HCT116 (cell line): ENCODE results near the gene CENPP. TPM values are rescaled to one million over a fixed set of nuclear protein-coding genes. Genes with fewer than 3 reads are reported as not detected.

Source experiments
- ATAC-seq: fragments of 200-7000 bp; cut with Tn5 transposase; 2 replicates; pipeline ENCODE4 v1.9.1; 2020; ENCODE audit warnings: mild to moderate bottlenecking, moderate library complexity
- BruUV-seq: library from RNA; stranded (reverse); fragments of 400-500 nt; replicated peaks from 2 replicates; lab custom pipeline; 2021; lab: Mats Ljungman, UMichigan
- CTCF ChIA-PET: fragments of 300-600 bp; sonication (Branson Sonifier 250); formaldehyde crosslinking; loops from one replicate; lab custom pipeline; 2021; ENCODE audit warnings: antibody characterized with exemption; lab: Charles Lee
- POLR2A ChIA-PET: fragments of 300-600, 350-600 bp; sonication (Branson Sonifier 250); formaldehyde crosslinking; loops from one replicate; lab custom pipeline; 2021; ENCODE audit warnings: antibody characterized with exemption; lab: Charles Lee
- RAD21 ChIA-PET, 2 experiments: fragments of 300-600 bp; sonication (Branson Sonifier 250); formaldehyde crosslinking; loops; one replicate each; lab custom pipeline; 2023; ENCODE audit warnings: low total read pairs in 2 of 2; ENCODE audit not compliant: uncharacterized antibody in 2 of 2, unreplicated experiment in 2 of 2, low non-redundant PET in 1 of 2; lab: Charles Lee
- DNase-seq: peaks from one replicate; pipeline ENCODE4 v3.0.0-alpha.2; 2010; ENCODE audit warnings: low read depth, low spot score
- H2AFZ ChIP-seq: fragments of 200-600 bp; shearing (Covaris generic), sonication (generic); 2 replicates; pipeline ENCODE4 v1.6.1; 2017; ENCODE audit warnings: low read depth, mixed run types, mixed read lengths, antibody characterized with exemption, low read length; ENCODE audit not compliant: poor library complexity, severe bottlenecking
- H3K27ac ChIP-seq: 2 replicates; pipeline ENCODE4 v1.5.1; 2012; ENCODE audit warnings: low read depth, low read length
- H3K27me3 ChIP-seq: fragments of 200-600 bp; sonication (generic); 2 replicates; pipeline ENCODE4 v1.6.1; 2016; ENCODE audit warnings: mixed run types, low read length, mixed read lengths; ENCODE audit not compliant: insufficient read depth
- H3K36me3 ChIP-seq, 2 experiments: fragments of 200-500 bp in 1 of 2; fragments of 200-600 bp in 1 of 2; sonication (Bioruptor generic) in 1 of 2; sonication (generic) in 1 of 2; 2 replicates each; pipeline versions ENCODE4 v1.5.1 to v1.6.1; 2014 to 2016; ENCODE audit warnings: low read length in 2 of 2, inconsistent platforms in 1 of 2, mixed read lengths in 1 of 2, mixed run types in 1 of 2; ENCODE audit not compliant: insufficient read depth in 2 of 2, control insufficient read depth in 1 of 2
- H3K4me1 ChIP-seq, 2 experiments: fragments of 200-600 bp in 1 of 2; sonication (generic) in 1 of 2; 2 replicates each; pipeline versions ENCODE4 v1.5.1 to v1.6.1; 2012 to 2017; ENCODE audit warnings: low read length in 2 of 2, inconsistent platforms in 1 of 2, mild to moderate bottlenecking in 1 of 2, mixed read lengths in 1 of 2, mixed run types in 1 of 2, moderate library complexity in 1 of 2; ENCODE audit not compliant: insufficient read depth in 2 of 2, control insufficient read depth in 1 of 2
- H3K4me2 ChIP-seq: fragments of 200-600 bp; sonication (generic); 2 replicates; pipeline ENCODE4 v1.6.1; 2017; ENCODE audit warnings: mixed run types, low read length, mixed read lengths
- H3K4me3 ChIP-seq, 2 experiments: fragments of 200-600 bp in 1 of 2; sonication (generic) in 1 of 2; replicated peaks in 1 of 2; 2 replicates each; pipeline ENCODE4 v1.5.1; 2011 to 2016; ENCODE audit warnings: low read length in 2 of 2, control low read depth in 1 of 2, low read depth in 1 of 2, mild to moderate bottlenecking in 1 of 2, mixed read lengths in 1 of 2, mixed run types in 1 of 2
- H3K79me2 ChIP-seq: fragments of 200-600 bp; sonication (generic); 2 replicates; pipeline ENCODE4 v1.6.1; 2017; ENCODE audit warnings: mild to moderate bottlenecking, mixed run types, low read length, moderate library complexity, mixed read lengths; ENCODE audit not compliant: insufficient read depth
- H3K9ac ChIP-seq: fragments of 200-600 bp; sonication (generic); 2 replicates; pipeline ENCODE4 v1.6.1; 2016; ENCODE audit warnings: low read length, mixed read lengths
- H3K9me2 ChIP-seq: fragments of 200-600 bp; sonication (generic), shearing (Covaris generic); 2 replicates; pipeline ENCODE4 v1.6.1; 2017; ENCODE audit warnings: mixed run types, mild to moderate bottlenecking, moderate library complexity; ENCODE audit not compliant: insufficient read depth
- H3K9me3 ChIP-seq, 2 experiments: fragments of 200-500 bp in 1 of 2; fragments of 200-600 bp in 1 of 2; sonication (Bioruptor generic) in 1 of 2; sonication (generic) in 1 of 2; 2 replicates each; pipeline ENCODE4 v1.6.1; 2014 to 2017; ENCODE audit warnings: low read length in 2 of 2, mixed read lengths in 2 of 2, inconsistent platforms in 1 of 2, low read depth in 1 of 2, mild to moderate bottlenecking in 1 of 2, mixed run types in 1 of 2, moderate library complexity in 1 of 2; ENCODE audit not compliant: control insufficient read depth in 1 of 2, insufficient read depth in 1 of 2
- H4K20me1 ChIP-seq: fragments of 200-600 bp; sonication (generic), shearing (Covaris generic); 2 replicates; pipeline ENCODE4 v1.6.1; 2017; ENCODE audit warnings: mixed run types, mild to moderate bottlenecking, moderate library complexity; ENCODE audit not compliant: insufficient read depth
- ATF3 ChIP-seq: IDR thresholded peaks from 2 replicates; pipeline ENCODE4 v1.6.1; 2012
- CBX3 ChIP-seq: IDR thresholded peaks from 2 replicates; pipeline ENCODE4 v1.6.1; 2012; ENCODE audit warnings: low read depth
- CEBPB ChIP-seq: IDR thresholded peaks from 2 replicates; pipeline ENCODE4 v1.6.1; 2012; ENCODE audit warnings: low read depth
- CTCF ChIP-seq, 3 experiments: fragments of 200-600 bp in 1 of 3; sonication (generic) in 1 of 3; IDR thresholded peaks in 2 of 3; conservative IDR thresholded peaks in 1 of 3; 2 replicates each; pipeline ENCODE4 v1.5.1; 2012 to 2017; ENCODE audit warnings: low read depth in 2 of 3, low read length in 2 of 3, antibody characterized with exemption in 1 of 3, borderline replicate concordance in 1 of 3, control low read depth in 1 of 3, mild to moderate bottlenecking in 1 of 3, mixed read lengths in 1 of 3, mixed run types in 1 of 3, moderate library complexity in 1 of 3; ENCODE audit not compliant: insufficient read depth in 1 of 3
- EGR1 ChIP-seq: IDR thresholded peaks from 2 replicates; pipeline ENCODE4 v1.6.1; 2012; ENCODE audit warnings: low read depth
- EZH2phosphoT487 ChIP-seq: fragments of 200-600 bp; IDR thresholded peaks from 2 replicates; pipeline ENCODE4 v1.6.1; 2018; ENCODE audit warnings: antibody characterized with exemption, borderline replicate concordance
- MAX ChIP-seq: IDR thresholded peaks from 2 replicates; pipeline ENCODE4 v1.6.1; 2012
- POLR2A ChIP-seq: IDR thresholded peaks from 2 replicates; pipeline ENCODE4 v1.7.0; 2011; ENCODE audit warnings: borderline replicate concordance; ENCODE audit not compliant: insufficient read depth, insufficient read length; ENCODE audit errors: extremely low read depth
- POLR2AphosphoS5 ChIP-seq: IDR thresholded peaks from 2 replicates; pipeline ENCODE4 v1.6.1; 2011; ENCODE audit warnings: mild to moderate bottlenecking, low read depth, low read length, moderate library complexity
- SIN3A ChIP-seq: IDR thresholded peaks from 2 replicates; pipeline ENCODE4 v1.6.1; 2012; ENCODE audit warnings: low read depth
- SRF ChIP-seq: IDR thresholded peaks from 2 replicates; pipeline ENCODE4 v1.6.1; 2012; ENCODE audit warnings: low read depth
- ZFX ChIP-seq: fragments of 450-650 bp; IDR thresholded peaks from 2 replicates; pipeline ENCODE4 v1.6.1; 2017
- ZNF274 ChIP-seq: fragments of 200-500 bp; sonication (Bioruptor generic); IDR thresholded peaks from 2 replicates; pipeline ENCODE4 v1.6.1; 2014; ENCODE audit warnings: mild to moderate bottlenecking, low read depth, low read length, inconsistent platforms
- intact Hi-C: fragments of 100-400 bp; cut with micrococcal nuclease; formaldehyde crosslinking; loops from 2 replicates; pipeline ENCODE4 v1.10.0; 2022
- total RNA-seq: library from RNA; stranded (reverse); gene quantifications from one replicate; pipeline ENCODE4 v1.2.1, GENCODE V29; 2021; ENCODE audit not compliant: unreplicated experiment
- TF ChIP-seq, protein P1 (sequence below): IDR thresholded peaks from 2 replicates; pipeline ENCODE4 v1.6.1; 2011; ENCODE audit warnings: mild to moderate bottlenecking, low read length, moderate library complexity; ENCODE audit not compliant: insufficient replicate concordance; ENCODE audit errors: extremely low read depth

The CENPP gene
- total RNA-seq, 1 experiment from 2014 or later, result 7.0 TPM

DNA sequence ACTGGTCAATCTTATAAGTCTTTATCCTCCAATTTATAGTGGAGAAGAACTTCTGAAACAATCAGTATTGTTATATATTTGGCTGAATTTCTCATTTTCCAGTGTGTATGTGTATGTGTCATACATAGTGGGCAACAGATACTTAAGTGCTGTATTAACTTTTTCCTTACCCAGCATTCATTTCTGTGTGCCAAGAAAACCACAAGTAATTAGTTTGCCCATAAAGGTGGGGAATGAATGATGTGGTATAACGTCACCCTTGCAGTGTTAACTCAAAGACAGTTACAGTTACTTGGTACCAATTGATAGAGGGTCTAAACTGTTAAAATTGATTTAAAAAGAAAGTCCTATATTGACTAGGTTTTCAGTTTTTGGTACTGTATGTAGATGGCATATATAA, 76.6 kb downstream of the CENPP start:
- no TSS peak for BruUV-seq
- intact Hi-C loops, result no loop called here

More for the DNA sequence above, 76.6 kb downstream of the CENPP start:
- H3K36me3 ChIP-seq, result no peaks in the 10 kb centered on the region
- H3K4me1 ChIP-seq, result no peaks in the 10 kb centered on the region
- no peak overlapping the region for H3K27ac ChIP-seq
- H3K9me2 ChIP-seq, result no peaks in the 10 kb centered on the region
- CTCF ChIA-PET, result no interaction called here
- H3K27me3 ChIP-seq, result no peaks in the 10 kb centered on the region
- no peaks in the 10 kb centered on the region for H4K20me1 ChIP-seq
- no peaks in the 10 kb centered on the region for H3K9me3 ChIP-seq
- H3K9ac ChIP-seq, result no peak overlapping the region
- H2AFZ ChIP-seq, result no peak overlapping the region
- POLR2A ChIA-PET, result no interaction called here
- ATAC-seq (no peak), DNase-seq (no peak)
- no peak overlapping the region for H3K4me3 ChIP-seq
- no peaks in the 10 kb centered on the region for H3K79me2 ChIP-seq
- TF ChIP-seq POLR2A, result no peak
- TF ChIP-seq, protein P1, sequence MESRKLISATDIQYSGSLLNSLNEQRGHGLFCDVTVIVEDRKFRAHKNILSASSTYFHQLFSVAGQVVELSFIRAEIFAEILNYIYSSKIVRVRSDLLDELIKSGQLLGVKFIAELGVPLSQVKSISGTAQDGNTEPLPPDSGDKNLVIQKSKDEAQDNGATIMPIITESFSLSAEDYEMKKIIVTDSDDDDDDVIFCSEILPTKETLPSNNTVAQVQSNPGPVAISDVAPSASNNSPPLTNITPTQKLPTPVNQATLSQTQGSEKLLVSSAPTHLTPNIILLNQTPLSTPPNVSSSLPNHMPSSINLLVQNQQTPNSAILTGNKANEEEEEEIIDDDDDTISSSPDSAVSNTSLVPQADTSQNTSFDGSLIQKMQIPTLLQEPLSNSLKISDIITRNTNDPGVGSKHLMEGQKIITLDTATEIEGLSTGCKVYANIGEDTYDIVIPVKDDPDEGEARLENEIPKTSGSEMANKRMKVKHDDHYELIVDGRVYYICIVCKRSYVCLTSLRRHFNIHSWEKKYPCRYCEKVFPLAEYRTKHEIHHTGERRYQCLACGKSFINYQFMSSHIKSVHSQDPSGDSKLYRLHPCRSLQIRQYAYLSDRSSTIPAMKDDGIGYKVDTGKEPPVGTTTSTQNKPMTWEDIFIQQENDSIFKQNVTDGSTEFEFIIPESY, result no peak
- no peak for TF ChIP-seq EGR1
- no peak for TF ChIP-seq CBX3
- no peak for TF ChIP-seq POLR2AphosphoS5
- no peak for TF ChIP-seq EZH2phosphoT487
- no peak for TF ChIP-seq MAX
- no peak for TF ChIP-seq CTCF (IDR thresholded peaks at IDR 0.05 in 2 of 3, conservative IDR thresholded peaks at IDR 0.05 in 1 of 3; ENCODE audit: borderline replicate concordance in 1 of 3, insufficient read depth in 1 of 3, low read depth in 2 of 3, low read length in 2 of 3)
- TF ChIP-seq SIN3A, result no peak
- no peak for TF ChIP-seq ZNF274
- TF ChIP-seq CEBPB, result no peak
- no peak for TF ChIP-seq ZFX
- TF ChIP-seq ATF3, result no peak
- no peak for TF ChIP-seq SRF
- RAD21 ChIA-PET, result no interaction called here
- H3K4me2 ChIP-seq, result no peak overlapping the region
